Measurements from ENCODE around the gene PTTG1IP. TPM values are rescaled to one million over a fixed set of nuclear protein-coding genes. Genes with fewer than 3 reads are reported as not detected.

The PTTG1IP gene
- total and polyA plus RNA-seq, 2 of the 13 experiments (the other 11 are each of a cell fraction or from before 2014, with no cell fraction given): 161 to 700 TPM

DNA sequence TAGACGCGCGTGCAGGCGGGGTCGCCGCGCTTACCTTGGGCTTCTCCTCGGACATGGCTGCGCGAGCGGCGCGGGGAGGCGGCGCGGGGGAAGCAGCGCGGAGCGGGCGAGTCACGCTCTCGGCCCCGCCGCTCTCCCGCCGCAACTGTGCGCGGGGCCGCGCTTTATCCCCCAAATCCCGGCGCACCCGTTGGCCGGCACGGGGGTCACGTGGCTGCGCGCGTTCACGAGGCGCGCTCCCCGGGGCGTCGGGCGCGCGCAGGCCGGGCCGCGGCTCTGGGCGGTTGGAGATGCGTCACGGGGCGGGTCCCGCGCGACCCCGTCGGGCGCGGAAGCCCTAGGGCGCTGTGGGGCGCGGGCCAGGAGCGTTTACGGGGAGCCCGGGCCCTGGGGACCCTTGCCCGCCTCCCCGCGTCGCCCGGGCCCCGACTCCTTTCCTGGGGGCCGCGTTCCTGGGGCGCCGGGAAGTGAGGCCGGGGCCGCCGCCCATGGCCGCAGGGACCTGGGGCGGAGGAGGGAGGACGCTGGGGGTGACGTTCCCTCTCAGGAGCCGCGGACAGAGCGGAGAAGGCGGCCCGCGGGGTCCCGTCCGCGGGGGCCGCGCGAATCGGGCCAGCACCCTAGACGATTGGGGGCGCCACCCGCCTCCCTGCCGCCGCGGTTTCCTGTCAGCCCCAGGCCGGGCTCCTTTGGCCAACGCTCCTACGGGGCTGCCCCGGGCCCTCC lies 55.4 kb downstream of the PTTG1IP start, which contains the start of gene SUMO3 (continued):
- TF ChIP-seq, protein P1, sequence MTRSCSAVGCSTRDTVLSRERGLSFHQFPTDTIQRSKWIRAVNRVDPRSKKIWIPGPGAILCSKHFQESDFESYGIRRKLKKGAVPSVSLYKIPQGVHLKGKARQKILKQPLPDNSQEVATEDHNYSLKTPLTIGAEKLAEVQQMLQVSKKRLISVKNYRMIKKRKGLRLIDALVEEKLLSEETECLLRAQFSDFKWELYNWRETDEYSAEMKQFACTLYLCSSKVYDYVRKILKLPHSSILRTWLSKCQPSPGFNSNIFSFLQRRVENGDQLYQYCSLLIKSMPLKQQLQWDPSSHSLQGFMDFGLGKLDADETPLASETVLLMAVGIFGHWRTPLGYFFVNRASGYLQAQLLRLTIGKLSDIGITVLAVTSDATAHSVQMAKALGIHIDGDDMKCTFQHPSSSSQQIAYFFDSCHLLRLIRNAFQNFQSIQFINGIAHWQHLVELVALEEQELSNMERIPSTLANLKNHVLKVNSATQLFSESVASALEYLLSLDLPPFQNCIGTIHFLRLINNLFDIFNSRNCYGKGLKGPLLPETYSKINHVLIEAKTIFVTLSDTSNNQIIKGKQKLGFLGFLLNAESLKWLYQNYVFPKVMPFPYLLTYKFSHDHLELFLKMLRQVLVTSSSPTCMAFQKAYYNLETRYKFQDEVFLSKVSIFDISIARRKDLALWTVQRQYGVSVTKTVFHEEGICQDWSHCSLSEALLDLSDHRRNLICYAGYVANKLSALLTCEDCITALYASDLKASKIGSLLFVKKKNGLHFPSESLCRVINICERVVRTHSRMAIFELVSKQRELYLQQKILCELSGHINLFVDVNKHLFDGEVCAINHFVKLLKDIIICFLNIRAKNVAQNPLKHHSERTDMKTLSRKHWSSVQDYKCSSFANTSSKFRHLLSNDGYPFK (CRISPR knock-in tag; IDR thresholded peaks at IDR 0.05; ENCODE audit: borderline replicate concordance): no peak
- TF ChIP-seq, protein P2, sequence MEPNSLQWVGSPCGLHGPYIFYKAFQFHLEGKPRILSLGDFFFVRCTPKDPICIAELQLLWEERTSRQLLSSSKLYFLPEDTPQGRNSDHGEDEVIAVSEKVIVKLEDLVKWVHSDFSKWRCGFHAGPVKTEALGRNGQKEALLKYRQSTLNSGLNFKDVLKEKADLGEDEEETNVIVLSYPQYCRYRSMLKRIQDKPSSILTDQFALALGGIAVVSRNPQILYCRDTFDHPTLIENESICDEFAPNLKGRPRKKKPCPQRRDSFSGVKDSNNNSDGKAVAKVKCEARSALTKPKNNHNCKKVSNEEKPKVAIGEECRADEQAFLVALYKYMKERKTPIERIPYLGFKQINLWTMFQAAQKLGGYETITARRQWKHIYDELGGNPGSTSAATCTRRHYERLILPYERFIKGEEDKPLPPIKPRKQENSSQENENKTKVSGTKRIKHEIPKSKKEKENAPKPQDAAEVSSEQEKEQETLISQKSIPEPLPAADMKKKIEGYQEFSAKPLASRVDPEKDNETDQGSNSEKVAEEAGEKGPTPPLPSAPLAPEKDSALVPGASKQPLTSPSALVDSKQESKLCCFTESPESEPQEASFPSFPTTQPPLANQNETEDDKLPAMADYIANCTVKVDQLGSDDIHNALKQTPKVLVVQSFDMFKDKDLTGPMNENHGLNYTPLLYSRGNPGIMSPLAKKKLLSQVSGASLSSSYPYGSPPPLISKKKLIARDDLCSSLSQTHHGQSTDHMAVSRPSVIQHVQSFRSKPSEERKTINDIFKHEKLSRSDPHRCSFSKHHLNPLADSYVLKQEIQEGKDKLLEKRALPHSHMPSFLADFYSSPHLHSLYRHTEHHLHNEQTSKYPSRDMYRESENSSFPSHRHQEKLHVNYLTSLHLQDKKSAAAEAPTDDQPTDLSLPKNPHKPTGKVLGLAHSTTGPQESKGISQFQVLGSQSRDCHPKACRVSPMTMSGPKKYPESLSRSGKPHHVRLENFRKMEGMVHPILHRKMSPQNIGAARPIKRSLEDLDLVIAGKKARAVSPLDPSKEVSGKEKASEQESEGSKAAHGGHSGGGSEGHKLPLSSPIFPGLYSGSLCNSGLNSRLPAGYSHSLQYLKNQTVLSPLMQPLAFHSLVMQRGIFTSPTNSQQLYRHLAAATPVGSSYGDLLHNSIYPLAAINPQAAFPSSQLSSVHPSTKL (CRISPR knock-in tag; IDR thresholded peaks at IDR 0.05): no peak
- TF ChIP-seq ZNF552 (CRISPR knock-in tag; IDR thresholded peaks at IDR 0.05; ENCODE audit: borderline replicate concordance) (0 out of 2 replicates have a peak, but pooled peaks have one; percentile 23), KLF11 (CRISPR knock-in tag; IDR thresholded peaks at IDR 0.05) (no peak), ZNF232 (CRISPR knock-in tag; IDR thresholded peaks at IDR 0.05; ENCODE audit: borderline replicate concordance) (no peak), ELF3 (CRISPR knock-in tag; IDR thresholded peaks at IDR 0.05) (no peak), TP53 (CRISPR knock-in tag; conservative IDR thresholded peaks at IDR 0.05) (no peak), NFRKB (IDR thresholded peaks at IDR 0.05) (no peak), FOXK2 (IDR thresholded peaks at IDR 0.05) (no peak), MIER3 (CRISPR knock-in tag; IDR thresholded peaks at IDR 0.05; ENCODE audit: borderline replicate concordance) (no peak), ASH2L (IDR thresholded peaks at IDR 0.05; ENCODE audit: insufficient read length, low read depth, low read length) (no peak), ZFP62 (CRISPR knock-in tag; IDR thresholded peaks at IDR 0.05) (no peak)
- TF ChIP-seq, protein P3, sequence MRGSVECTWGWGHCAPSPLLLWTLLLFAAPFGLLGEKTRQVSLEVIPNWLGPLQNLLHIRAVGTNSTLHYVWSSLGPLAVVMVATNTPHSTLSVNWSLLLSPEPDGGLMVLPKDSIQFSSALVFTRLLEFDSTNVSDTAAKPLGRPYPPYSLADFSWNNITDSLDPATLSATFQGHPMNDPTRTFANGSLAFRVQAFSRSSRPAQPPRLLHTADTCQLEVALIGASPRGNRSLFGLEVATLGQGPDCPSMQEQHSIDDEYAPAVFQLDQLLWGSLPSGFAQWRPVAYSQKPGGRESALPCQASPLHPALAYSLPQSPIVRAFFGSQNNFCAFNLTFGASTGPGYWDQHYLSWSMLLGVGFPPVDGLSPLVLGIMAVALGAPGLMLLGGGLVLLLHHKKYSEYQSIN (CRISPR knock-in tag; IDR thresholded peaks at IDR 0.05; ENCODE audit: borderline replicate concordance): no peak
- TF ChIP-seq, protein P4, sequence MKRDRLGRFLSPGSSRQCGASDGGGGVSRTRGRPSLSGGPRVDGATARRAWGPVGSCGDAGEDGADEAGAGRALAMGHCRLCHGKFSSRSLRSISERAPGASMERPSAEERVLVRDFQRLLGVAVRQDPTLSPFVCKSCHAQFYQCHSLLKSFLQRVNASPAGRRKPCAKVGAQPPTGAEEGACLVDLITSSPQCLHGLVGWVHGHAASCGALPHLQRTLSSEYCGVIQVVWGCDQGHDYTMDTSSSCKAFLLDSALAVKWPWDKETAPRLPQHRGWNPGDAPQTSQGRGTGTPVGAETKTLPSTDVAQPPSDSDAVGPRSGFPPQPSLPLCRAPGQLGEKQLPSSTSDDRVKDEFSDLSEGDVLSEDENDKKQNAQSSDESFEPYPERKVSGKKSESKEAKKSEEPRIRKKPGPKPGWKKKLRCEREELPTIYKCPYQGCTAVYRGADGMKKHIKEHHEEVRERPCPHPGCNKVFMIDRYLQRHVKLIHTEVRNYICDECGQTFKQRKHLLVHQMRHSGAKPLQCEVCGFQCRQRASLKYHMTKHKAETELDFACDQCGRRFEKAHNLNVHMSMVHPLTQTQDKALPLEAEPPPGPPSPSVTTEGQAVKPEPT (CRISPR knock-in tag; IDR thresholded peaks at IDR 0.05; ENCODE audit: low read depth): no peak
- TF ChIP-seq, protein P5, sequence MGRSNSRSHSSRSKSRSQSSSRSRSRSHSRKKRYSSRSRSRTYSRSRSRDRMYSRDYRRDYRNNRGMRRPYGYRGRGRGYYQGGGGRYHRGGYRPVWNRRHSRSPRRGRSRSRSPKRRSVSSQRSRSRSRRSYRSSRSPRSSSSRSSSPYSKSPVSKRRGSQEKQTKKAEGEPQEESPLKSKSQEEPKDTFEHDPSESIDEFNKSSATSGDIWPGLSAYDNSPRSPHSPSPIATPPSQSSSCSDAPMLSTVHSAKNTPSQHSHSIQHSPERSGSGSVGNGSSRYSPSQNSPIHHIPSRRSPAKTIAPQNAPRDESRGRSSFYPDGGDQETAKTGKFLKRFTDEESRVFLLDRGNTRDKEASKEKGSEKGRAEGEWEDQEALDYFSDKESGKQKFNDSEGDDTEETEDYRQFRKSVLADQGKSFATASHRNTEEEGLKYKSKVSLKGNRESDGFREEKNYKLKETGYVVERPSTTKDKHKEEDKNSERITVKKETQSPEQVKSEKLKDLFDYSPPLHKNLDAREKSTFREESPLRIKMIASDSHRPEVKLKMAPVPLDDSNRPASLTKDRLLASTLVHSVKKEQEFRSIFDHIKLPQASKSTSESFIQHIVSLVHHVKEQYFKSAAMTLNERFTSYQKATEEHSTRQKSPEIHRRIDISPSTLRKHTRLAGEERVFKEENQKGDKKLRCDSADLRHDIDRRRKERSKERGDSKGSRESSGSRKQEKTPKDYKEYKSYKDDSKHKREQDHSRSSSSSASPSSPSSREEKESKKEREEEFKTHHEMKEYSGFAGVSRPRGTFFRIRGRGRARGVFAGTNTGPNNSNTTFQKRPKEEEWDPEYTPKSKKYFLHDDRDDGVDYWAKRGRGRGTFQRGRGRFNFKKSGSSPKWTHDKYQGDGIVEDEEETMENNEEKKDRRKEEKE (IDR thresholded peaks at IDR 0.05): no peak
- TF ChIP-seq, protein P6, sequence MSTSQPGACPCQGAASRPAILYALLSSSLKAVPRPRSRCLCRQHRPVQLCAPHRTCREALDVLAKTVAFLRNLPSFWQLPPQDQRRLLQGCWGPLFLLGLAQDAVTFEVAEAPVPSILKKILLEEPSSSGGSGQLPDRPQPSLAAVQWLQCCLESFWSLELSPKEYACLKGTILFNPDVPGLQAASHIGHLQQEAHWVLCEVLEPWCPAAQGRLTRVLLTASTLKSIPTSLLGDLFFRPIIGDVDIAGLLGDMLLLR (CRISPR knock-in tag; IDR thresholded peaks at IDR 0.05): no peak

Data from HepG2 (cell line).